Mucosa of descending colon (tissue), 3 donors: Measurements from ENCODE around the gene BTN1A1. TPM values are rescaled to one million over a fixed set of nuclear protein-coding genes. Genes with fewer than 3 reads are reported as not detected.

ENCODE experiments used
- ATAC-seq: fragments of 200-7000 bp; cut with Tn5 transposase; one replicate; pipeline ENCODE4 v1.9.1; 2020; ENCODE audit warnings: mild to moderate bottlenecking, moderate library complexity
- DNase-seq, 3 donors: peaks; one replicate each; pipeline ENCODE4 v3.0.0-alpha.2; 2020
- H3K36me3 ChIP-seq: fragments of 200-600 bp; one replicate; pipeline ENCODE4 v1.8.0; 2021; ENCODE audit warnings: low read depth, mild to moderate bottlenecking
- H3K4me1 ChIP-seq: fragments of 200-600 bp; one replicate; pipeline ENCODE4 v1.8.0; 2021; ENCODE audit warnings: low read depth, mild to moderate bottlenecking
- H3K4me3 ChIP-seq: fragments of 200-600 bp; one replicate; pipeline ENCODE4 v1.8.0; 2021; ENCODE audit warnings: mild to moderate bottlenecking
- H3K9me3 ChIP-seq: fragments of 200-600 bp; one replicate; pipeline ENCODE4 v1.8.0; 2021; ENCODE audit warnings: mild to moderate bottlenecking
- intact Hi-C, 2 donors: fragments of 100-400 bp; cut with DNase I in 1 of 2; cut with micrococcal nuclease in 1 of 2; formaldehyde crosslinking; loops; one replicate each; pipeline versions ENCODE4 v1.11.0 to v1.11.1; 2022; cut with DNase I, micrococcal nuclease
- total RNA-seq, 3 donors: library from RNA; stranded (reverse); fragmentation: NEBNext Ultra II Directional in 2 of 3; extraction: Animal tissue kit (Norgen Biotek cat#: 25700) in 2 of 3; gene quantifications; one replicate each; pipeline versions ENCODE4 v1.2.1 to v1.2.4, GENCODE V29; 2021 to 2023
- TF ChIP-seq, protein P1 (sequence below): fragments of 200-600 bp; IDR thresholded peaks from one replicate; pipeline ENCODE4 v1.8.0; 2022; ENCODE audit warnings: antibody characterized with exemption, mild to moderate bottlenecking
- donor health status: DM: no; HTN: no; CAD: no; lungs with moderate emphysema.
- donor health status: DM: no; HTN: no; CAD: no.
- donor health status: DM: no; HTN: yes; CAD: no.

BTN1A1 gene
- total RNA-seq, 3 donors from 2014 or later: not detected

DNA sequence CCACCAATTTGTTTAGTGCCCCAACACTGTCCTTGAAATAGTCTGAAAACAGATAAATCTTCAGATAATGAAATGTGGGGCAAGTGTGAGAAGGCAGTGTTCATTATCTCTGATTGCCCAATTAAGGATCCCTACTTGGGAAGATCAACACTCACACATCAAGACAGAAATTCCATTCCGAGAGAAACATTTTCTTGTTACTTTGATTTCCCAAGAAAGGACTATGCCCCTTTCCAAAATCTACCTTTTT is 54.3 kb downstream of the BTN1A1 start:
- Histone ChIP-seq H3K4me3 (no peak overlapping the region), H3K9me3 (no peaks in the 10 kb centered on the region), H3K36me3 (no peaks in the 10 kb centered on the region), H3K4me1 (peaks cover 7% of the 10 kb centered on the region)
- DNase-seq: no peak
- intact Hi-C loops: no loop called here
- no peak for ATAC-seq
- TF ChIP-seq, protein P1, sequence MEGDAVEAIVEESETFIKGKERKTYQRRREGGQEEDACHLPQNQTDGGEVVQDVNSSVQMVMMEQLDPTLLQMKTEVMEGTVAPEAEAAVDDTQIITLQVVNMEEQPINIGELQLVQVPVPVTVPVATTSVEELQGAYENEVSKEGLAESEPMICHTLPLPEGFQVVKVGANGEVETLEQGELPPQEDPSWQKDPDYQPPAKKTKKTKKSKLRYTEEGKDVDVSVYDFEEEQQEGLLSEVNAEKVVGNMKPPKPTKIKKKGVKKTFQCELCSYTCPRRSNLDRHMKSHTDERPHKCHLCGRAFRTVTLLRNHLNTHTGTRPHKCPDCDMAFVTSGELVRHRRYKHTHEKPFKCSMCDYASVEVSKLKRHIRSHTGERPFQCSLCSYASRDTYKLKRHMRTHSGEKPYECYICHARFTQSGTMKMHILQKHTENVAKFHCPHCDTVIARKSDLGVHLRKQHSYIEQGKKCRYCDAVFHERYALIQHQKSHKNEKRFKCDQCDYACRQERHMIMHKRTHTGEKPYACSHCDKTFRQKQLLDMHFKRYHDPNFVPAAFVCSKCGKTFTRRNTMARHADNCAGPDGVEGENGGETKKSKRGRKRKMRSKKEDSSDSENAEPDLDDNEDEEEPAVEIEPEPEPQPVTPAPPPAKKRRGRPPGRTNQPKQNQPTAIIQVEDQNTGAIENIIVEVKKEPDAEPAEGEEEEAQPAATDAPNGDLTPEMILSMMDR: no peak

DNA sequence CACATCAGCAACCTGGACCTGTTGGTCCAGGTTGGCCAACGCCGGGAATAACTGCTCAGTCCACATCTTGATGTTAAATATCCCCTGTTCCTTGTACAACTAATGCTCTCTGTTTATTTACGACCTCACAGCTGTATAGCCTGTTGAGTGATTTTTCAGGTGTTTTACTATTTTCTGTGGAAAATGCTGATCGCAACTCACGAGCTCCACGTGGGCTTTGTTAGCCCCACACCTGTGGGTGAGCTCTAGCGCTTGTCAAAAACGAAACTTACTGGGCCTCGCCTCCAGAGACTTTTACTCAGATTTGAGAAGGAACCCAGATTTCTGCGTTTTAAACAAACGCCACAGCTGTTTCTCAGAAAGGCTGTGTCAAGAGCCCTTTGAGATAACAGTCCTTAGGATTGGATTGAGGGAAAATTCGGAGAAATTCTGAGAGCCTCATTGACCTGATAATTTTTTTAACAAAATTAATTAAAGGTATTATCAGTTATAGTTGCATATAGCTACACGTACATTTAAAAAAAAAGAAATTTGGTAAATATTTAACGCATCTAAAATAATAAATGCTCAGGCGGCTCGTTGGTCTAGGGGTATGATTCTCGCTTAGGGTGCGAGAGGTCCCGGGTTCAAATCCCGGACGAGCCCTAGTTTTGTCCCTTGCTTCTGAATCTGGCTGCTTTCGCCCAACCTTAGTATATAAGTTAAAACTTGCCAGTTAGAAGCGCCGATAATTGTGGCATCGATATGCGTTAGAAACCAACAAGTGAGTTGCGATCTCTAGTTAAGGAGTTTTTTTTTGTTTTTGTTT is 54.8 kb downstream of the BTN1A1 start:
- Histone ChIP-seq H3K36me3 (no peaks in the 10 kb centered on the region), H3K4me3 (no peak overlapping the region), H3K4me1 (peaks cover 7% of the 10 kb centered on the region), H3K9me3 (no peaks in the 10 kb centered on the region)
- TF ChIP-seq, protein P1: no peak
- peak; percentile 12 for ATAC-seq
- intact Hi-C loops: no loop called here
- DNase-seq: no peak

- DNase-seq (no peak), ATAC-seq (no peak)
- TF ChIP-seq, protein P1: no peak
- intact Hi-C loops: no loop called here
- Histone ChIP-seq H3K4me1 (peaks cover 7% of the 10 kb centered on the region), H3K36me3 (no peaks in the 10 kb centered on the region), H3K9me3 (no peaks in the 10 kb centered on the region), H3K4me3 (no peak overlapping the region)
Observed at GRCh38 chr6:26555505-26556262, 55.6 kb downstream of the BTN1A1 start.

DNA sequence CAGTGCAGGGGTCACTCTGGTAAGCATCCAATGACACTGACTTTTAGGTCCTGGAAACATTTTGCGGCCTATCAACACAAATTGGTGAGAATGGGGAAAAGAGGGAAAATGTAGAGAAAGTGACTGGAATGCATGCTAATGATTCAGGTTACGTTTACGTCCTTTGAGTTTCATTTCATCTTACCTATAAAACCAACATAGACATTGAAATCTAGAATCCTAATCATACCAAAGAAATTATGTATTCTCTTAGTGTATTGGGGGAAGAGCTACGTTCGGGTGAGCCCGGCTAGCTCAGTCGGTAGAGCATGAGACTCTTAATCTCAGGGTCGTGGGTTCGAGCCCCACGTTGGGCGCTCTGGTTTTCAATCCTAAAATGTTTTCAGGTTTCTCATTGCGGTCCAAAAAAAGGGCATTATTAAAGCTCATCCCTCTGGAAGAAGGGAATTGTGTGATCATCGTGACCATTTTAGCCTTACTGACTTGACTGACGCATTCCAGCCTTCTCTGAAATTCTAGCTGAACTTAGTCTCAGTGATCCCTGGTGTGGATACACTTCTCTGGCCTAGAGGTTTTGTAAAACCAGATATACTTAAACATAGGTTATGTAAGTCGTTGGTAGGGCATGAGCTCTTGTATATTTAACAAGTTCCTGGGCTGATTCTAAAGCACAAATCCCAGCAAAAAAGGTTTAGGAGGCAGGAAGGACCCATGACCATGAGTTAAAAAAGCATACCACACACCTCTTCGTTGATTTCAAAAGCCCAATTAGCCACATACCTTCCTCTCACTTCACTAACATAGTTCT is 56.4 kb downstream of the BTN1A1 start:
- ATAC-seq: no peak

More for the DNA sequence above, 56.4 kb downstream of the BTN1A1 start:
- intact Hi-C loops: no loop called here
- H3K4me3 ChIP-seq: no peak overlapping the region
- no peaks in the 10 kb centered on the region for H3K36me3 ChIP-seq
- no peaks in the 10 kb centered on the region for H3K9me3 ChIP-seq
- H3K4me1 ChIP-seq: peaks cover 7% of the 10 kb centered on the region
- TF ChIP-seq, protein P1: no peak
- DNase-seq: no peak

Other genes with a start within 250 kb of the BTN1A1 start
- gene BTN3A2, start 135.1 kb upstream of the BTN1A1 start, total RNA-seq: 10 to 100 TPM; 48.0 to 55.1 (median 48.7) TPM
- 10 to 100 TPM in 1 of 3 donors, 1 to 10 TPM in 2; 7.0 to 12.6 (median 9.2) TPM for gene BTN2A2, start 117.2 kb upstream of the BTN1A1 start, total RNA-seq
- 10 to 100 TPM; 25.5 to 45.8 (median 34.4) TPM for gene BTN3A1, start 98.0 kb upstream of the BTN1A1 start, total RNA-seq
- 10 to 100 TPM; 19.9 to 27.5 (median 26.9) TPM for gene BTN3A3, start 59.8 kb upstream of the BTN1A1 start, total RNA-seq
- gene BTN2A1, start 42.3 kb upstream of the BTN1A1 start, total RNA-seq: 10 to 100 TPM; 26.1 to 37.7 (median 29.1) TPM
- gene HMGN4, start 38.1 kb downstream of the BTN1A1 start, total RNA-seq: 10 to 100 TPM; 58.6 to 76.0 (median 68.2) TPM
- gene ABT1, start 96.7 kb downstream of the BTN1A1 start, total RNA-seq: 10 to 100 TPM; 13.1 to 17.3 (median 13.6) TPM
- 10 to 100 TPM; 17.1 to 33.7 (median 19.0) TPM for gene ZNF322, start 159.4 kb downstream of the BTN1A1 start, total RNA-seq